ENCODE data around the gene CAMTA1.

The CAMTA1 gene

DNA sequence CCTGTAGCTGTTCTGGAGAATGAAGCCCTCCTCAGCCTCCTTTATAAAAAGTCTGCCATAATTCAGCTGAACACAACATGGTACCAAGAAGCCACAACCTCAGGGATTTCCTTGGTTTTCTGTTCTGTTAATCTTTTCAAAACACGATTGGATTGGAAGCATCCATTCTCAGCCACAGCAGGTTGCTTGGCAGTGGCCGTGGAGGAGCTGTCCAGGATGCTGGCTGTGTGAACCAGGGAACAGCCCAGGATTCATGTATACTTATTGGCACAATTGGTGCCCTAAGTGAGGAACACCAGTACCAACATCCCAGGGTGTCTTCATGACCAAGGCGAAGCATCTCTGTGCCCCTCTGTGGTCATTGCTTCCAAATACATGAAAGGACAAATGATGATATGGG is 393.5 kb downstream of the CAMTA1 start:
- no peak overlapping the region for H3K4me3 ChIP-seq (ENCODE audit: low read depth, low read length)
- no peak for DNase-seq (ENCODE audit: low read depth)
- TF ChIP-seq, protein P1, sequence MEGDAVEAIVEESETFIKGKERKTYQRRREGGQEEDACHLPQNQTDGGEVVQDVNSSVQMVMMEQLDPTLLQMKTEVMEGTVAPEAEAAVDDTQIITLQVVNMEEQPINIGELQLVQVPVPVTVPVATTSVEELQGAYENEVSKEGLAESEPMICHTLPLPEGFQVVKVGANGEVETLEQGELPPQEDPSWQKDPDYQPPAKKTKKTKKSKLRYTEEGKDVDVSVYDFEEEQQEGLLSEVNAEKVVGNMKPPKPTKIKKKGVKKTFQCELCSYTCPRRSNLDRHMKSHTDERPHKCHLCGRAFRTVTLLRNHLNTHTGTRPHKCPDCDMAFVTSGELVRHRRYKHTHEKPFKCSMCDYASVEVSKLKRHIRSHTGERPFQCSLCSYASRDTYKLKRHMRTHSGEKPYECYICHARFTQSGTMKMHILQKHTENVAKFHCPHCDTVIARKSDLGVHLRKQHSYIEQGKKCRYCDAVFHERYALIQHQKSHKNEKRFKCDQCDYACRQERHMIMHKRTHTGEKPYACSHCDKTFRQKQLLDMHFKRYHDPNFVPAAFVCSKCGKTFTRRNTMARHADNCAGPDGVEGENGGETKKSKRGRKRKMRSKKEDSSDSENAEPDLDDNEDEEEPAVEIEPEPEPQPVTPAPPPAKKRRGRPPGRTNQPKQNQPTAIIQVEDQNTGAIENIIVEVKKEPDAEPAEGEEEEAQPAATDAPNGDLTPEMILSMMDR (IDR thresholded peaks at IDR 0.05; ENCODE audit: control insufficient read depth, extremely low read depth, insufficient read depth), result no peak

- no peak overlapping the region for H3K4me3 ChIP-seq (ENCODE audit: low read depth, low read length)
- no peak for DNase-seq (ENCODE audit: low read depth)
- TF ChIP-seq, protein P1 (IDR thresholded peaks at IDR 0.05; ENCODE audit: control insufficient read depth, extremely low read depth, insufficient read depth), result no peak
Measured at GRCh38 chr1:7185721-7186120, 400.5 kb downstream of the CAMTA1 start.

DNA sequence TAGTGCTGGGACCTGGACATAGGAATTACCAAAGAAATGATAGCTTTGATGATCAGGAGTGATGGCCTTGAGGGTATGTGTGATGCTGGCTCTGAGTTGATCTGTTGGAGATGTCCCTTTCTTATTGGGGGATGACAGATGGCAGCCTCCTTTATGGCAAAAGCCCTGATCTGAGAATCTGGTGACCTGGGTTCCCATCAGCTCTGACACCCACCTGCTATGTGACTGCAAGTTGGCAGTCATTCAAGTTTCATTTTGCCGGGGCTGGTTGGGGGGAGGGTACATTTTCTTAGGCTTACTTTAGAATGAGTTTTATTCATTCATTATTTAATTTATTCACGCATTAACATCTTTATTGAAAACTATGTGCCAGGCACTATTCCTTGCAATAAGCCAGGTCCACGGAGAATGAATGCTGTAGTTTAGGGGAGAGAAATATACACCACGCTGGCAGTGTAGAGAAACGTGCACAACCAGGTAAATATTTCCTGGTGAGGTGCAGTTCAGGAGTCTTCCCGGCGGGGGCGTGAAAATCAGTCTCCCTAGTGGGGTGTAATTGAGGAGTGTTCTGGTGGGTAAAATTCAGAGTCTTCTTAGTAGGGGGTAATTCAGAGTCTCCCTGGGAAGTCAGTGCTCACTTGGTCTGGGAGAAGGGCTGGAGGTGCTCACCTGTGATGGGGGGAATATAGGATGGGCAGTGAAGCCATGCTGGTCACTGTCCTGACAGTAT is 401.3 kb downstream of the CAMTA1 start:
- TF ChIP-seq, protein P1 (IDR thresholded peaks at IDR 0.05; ENCODE audit: control insufficient read depth, extremely low read depth, insufficient read depth), result 0 out of 2 replicates have a peak, but pooled peaks have one; percentile 14
- H3K4me3 ChIP-seq (ENCODE audit: low read depth, low read length), result no peak overlapping the region
- no peak for DNase-seq (ENCODE audit: low read depth)

GRCh38 chr1:7187112-7187493 is 401.8 kb downstream of the CAMTA1 start:
- no peak for DNase-seq (ENCODE audit: low read depth)
- H3K4me3 ChIP-seq (ENCODE audit: low read depth, low read length), result no peak overlapping the region
- TF ChIP-seq, protein P1 (IDR thresholded peaks at IDR 0.05; ENCODE audit: control insufficient read depth, extremely low read depth, insufficient read depth), result no peak

- TF ChIP-seq, protein P1 (IDR thresholded peaks at IDR 0.05; ENCODE audit: control insufficient read depth, extremely low read depth, insufficient read depth), result no peak
- H3K4me3 ChIP-seq (ENCODE audit: low read depth, low read length), result no peak overlapping the region
- no peak for DNase-seq (ENCODE audit: low read depth)
Measured at GRCh38 chr1:7190261-7190660, 405.0 kb downstream of the CAMTA1 start.

DNA sequence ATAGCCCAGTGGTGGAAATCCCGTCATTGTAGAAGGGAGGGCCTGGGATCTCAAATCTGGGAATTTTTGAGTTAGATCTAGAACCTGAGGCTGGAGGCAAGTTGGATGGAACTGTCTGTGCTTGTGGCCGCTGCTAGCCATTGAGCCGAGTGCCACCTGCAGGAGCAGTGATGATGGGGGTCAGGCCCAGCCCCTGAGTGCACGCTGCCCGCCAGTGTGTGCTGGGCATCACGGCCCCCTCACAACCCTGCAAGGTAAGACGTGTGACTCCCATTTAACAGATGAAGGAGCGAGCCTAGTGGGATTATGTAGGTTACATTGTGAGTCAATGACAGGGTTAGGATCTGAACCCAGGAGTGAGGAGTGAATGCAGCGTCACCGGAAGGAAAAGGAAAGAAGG is 407.2 kb downstream of the CAMTA1 start:
- TF ChIP-seq, protein P1 (IDR thresholded peaks at IDR 0.05; ENCODE audit: control insufficient read depth, extremely low read depth, insufficient read depth), result no peak
- no peak overlapping the region for H3K4me3 ChIP-seq (ENCODE audit: low read depth, low read length)
- DNase-seq (ENCODE audit: low read depth), result no peak
